ENCODE data around the gene CALML3. TPM values are rescaled to one million over a fixed set of nuclear protein-coding genes. Genes with fewer than 3 reads are reported as not detected.

CALML3 gene
- polyA plus RNA-seq, 1 donor from 2014 or later: not detected

GRCh38 chr10:5531558-5532306, 7.0 kb downstream of the CALML3 start:
- Histone ChIP-seq H3K27ac (ENCODE audit: low read length) (no peak overlapping the region), H3F3A (ENCODE audit: insufficient read depth, low read length, poor library complexity, severe bottlenecking) (no peaks in the 10 kb centered on the region), H3K9ac (ENCODE audit: low read length) (no peak overlapping the region), H4K20me1 (ENCODE audit: insufficient read depth) (no peaks in the 10 kb centered on the region), H3K4me3 (ENCODE audit: low read length) (no peak overlapping the region), H2AFZ (ENCODE audit: low read depth, low read length) (no peak overlapping the region), H3K4me2 (ENCODE audit: low read length) (no peak overlapping the region), H3K9me2 (ENCODE audit: insufficient read depth, low read length) (no peaks in the 10 kb centered on the region), H3K36me3 (ENCODE audit: insufficient read depth, low read length) (no peaks in the 10 kb centered on the region), H3K79me2 (replicated peaks; ENCODE audit: insufficient read depth, low read length) (no peaks in the 10 kb centered on the region), H3K9me3 (ENCODE audit: low read length) (no peaks in the 10 kb centered on the region), H3K27me3 (ENCODE audit: insufficient read depth, low read depth, low read length) (no peaks in the 10 kb centered on the region)
- TF ChIP-seq, protein P1, sequence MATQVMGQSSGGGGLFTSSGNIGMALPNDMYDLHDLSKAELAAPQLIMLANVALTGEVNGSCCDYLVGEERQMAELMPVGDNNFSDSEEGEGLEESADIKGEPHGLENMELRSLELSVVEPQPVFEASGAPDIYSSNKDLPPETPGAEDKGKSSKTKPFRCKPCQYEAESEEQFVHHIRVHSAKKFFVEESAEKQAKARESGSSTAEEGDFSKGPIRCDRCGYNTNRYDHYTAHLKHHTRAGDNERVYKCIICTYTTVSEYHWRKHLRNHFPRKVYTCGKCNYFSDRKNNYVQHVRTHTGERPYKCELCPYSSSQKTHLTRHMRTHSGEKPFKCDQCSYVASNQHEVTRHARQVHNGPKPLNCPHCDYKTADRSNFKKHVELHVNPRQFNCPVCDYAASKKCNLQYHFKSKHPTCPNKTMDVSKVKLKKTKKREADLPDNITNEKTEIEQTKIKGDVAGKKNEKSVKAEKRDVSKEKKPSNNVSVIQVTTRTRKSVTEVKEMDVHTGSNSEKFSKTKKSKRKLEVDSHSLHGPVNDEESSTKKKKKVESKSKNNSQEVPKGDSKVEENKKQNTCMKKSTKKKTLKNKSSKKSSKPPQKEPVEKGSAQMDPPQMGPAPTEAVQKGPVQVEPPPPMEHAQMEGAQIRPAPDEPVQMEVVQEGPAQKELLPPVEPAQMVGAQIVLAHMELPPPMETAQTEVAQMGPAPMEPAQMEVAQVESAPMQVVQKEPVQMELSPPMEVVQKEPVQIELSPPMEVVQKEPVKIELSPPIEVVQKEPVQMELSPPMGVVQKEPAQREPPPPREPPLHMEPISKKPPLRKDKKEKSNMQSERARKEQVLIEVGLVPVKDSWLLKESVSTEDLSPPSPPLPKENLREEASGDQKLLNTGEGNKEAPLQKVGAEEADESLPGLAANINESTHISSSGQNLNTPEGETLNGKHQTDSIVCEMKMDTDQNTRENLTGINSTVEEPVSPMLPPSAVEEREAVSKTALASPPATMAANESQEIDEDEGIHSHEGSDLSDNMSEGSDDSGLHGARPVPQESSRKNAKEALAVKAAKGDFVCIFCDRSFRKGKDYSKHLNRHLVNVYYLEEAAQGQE (IDR thresholded peaks at IDR 0.05; ENCODE audit: borderline replicate concordance): no peak
- no peak for TF ChIP-seq EZH2 (IDR thresholded peaks at IDR 0.05; ENCODE audit: borderline replicate concordance, insufficient read depth, low read length, poor library complexity, severe bottlenecking)

- Histone ChIP-seq H3K4me3 (ENCODE audit: low read length) (no peak overlapping the region), H3F3A (ENCODE audit: insufficient read depth, low read length, poor library complexity, severe bottlenecking) (no peaks in the 10 kb centered on the region), H3K9ac (ENCODE audit: low read length) (no peak overlapping the region), H3K36me3 (ENCODE audit: insufficient read depth, low read length) (no peaks in the 10 kb centered on the region), H3K9me2 (ENCODE audit: insufficient read depth, low read length) (no peaks in the 10 kb centered on the region), H2AFZ (ENCODE audit: low read depth, low read length) (no peak overlapping the region), H4K20me1 (ENCODE audit: insufficient read depth) (no peaks in the 10 kb centered on the region), H3K4me2 (ENCODE audit: low read length) (no peak overlapping the region), H3K9me3 (ENCODE audit: low read length) (no peaks in the 10 kb centered on the region), H3K27me3 (ENCODE audit: insufficient read depth, low read depth, low read length) (no peaks in the 10 kb centered on the region), H3K79me2 (replicated peaks; ENCODE audit: insufficient read depth, low read length) (no peaks in the 10 kb centered on the region), H3K27ac (ENCODE audit: low read length) (no peak overlapping the region)
- TF ChIP-seq RAD21 (conservative IDR thresholded peaks at IDR 0.05): no peak
- TF ChIP-seq TAF1 (IDR thresholded peaks at IDR 0.05; ENCODE audit: low read depth): no peak
- no peak for TF ChIP-seq POLR2AphosphoS5 (IDR thresholded peaks at IDR 0.05)
- TF ChIP-seq, protein P1 (IDR thresholded peaks at IDR 0.05; ENCODE audit: borderline replicate concordance): no peak
- no peak for TF ChIP-seq EP300 (conservative IDR thresholded peaks at IDR 0.05; ENCODE audit: poor library complexity, severe bottlenecking)
- TF ChIP-seq SMC3 (conservative IDR thresholded peaks at IDR 0.05; ENCODE audit: poor library complexity): no peak
- TF ChIP-seq EZH2 (IDR thresholded peaks at IDR 0.05; ENCODE audit: borderline replicate concordance, insufficient read depth, low read length, poor library complexity, severe bottlenecking): no peak
- TF ChIP-seq, protein P2, sequence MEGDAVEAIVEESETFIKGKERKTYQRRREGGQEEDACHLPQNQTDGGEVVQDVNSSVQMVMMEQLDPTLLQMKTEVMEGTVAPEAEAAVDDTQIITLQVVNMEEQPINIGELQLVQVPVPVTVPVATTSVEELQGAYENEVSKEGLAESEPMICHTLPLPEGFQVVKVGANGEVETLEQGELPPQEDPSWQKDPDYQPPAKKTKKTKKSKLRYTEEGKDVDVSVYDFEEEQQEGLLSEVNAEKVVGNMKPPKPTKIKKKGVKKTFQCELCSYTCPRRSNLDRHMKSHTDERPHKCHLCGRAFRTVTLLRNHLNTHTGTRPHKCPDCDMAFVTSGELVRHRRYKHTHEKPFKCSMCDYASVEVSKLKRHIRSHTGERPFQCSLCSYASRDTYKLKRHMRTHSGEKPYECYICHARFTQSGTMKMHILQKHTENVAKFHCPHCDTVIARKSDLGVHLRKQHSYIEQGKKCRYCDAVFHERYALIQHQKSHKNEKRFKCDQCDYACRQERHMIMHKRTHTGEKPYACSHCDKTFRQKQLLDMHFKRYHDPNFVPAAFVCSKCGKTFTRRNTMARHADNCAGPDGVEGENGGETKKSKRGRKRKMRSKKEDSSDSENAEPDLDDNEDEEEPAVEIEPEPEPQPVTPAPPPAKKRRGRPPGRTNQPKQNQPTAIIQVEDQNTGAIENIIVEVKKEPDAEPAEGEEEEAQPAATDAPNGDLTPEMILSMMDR (IDR thresholded peaks at IDR 0.05; ENCODE audit: poor library complexity, severe bottlenecking): no peak
These were observed 7.5 kb downstream of the CALML3 start for GRCh38 chr10:5532307-5532605.

Measured in neural cell (in vitro differentiated cells).